Right hindlimb (tissue), 1 donor: ENCODE measurements around the gene GRIN1.

ENCODE experiments used
- DNase-seq: peaks from one replicate; pipeline ENCODE4 v3.0.0-alpha.2; 2018

The GRIN1 gene

DNA sequence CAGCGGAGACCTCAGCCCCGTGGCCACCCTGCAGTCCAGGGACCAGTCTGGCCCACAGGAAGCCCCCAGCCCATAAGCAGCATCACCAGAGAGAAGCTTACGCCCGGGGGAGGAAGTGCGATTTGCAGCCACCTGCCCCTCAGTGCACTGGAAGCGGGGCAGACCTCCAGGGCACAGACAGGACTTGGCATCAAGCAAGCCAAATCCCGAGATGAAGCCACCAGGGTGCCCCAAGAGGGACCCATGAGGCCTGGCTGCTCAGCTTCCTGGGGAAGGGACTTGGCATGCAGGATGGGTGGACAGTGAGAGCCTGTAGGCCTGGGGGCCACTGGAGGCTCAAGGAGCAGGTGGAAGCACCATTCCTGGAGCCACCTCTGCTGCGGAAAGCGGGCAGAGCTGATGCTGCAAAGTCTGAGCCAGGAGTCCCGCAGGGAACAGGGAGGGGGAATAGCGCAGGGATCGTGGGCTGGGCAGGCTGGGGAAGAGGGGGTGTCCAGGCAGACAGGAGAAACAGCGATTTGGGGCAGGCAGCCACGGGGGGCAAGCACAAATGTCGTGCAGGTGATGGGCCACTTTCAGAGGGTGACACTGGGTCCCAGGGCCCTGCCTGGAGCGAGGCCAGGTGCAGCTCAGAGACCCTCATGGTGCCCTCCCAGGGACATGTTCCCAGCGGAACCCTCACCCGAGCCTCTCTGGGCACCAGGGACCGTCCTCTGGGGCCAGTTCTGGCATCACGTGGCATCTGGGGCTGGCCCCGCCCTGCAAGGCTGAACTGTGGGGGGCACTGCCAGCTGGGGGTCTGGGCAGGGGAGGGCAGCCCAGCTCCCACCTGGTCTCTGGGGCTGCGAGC is 27.7 kb downstream of the GRIN1 start:
- no peak for DNase-seq

DNA sequence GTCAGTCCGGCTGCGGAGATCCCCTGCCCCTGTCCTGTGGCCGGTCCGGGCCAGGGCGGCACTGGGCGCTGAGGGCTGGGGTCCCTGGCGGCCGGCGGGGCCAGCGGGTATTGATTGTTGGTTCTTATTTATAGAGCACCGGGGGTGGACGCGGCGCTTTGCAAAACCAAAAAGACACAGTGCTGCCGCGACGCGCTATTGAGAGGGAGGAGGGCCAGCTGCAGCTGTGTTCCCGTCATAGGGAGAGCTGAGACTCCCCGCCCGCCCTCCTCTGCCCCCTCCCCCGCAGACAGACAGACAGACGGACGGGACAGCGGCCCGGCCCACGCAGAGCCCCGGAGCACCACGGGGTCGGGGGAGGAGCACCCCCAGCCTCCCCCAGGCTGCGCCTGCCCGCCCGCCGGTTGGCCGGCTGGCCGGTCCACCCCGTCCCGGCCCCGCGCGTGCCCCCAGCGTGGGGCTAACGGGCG is 28.4 kb downstream of the GRIN1 start:
- DNase-seq = no peak

- no peak for DNase-seq
Measured at GRCh38 chr9:137167747-137168572, 29.0 kb downstream of the GRIN1 start.

GRCh38 chr9:137168573-137168903 is 29.6 kb downstream of the GRIN1 start:
- no peak for DNase-seq

GRCh38 chr9:137168904-137169856 is 30.2 kb downstream of the GRIN1 start:
- no peak for DNase-seq

- DNase-seq = no peak
Measured at GRCh38 chr9:137169896-137170358, 31.0 kb downstream of the GRIN1 start, which contains the start of gene LRRC26. TSS of gene LRRC26 (minus strand) at chr9:137170051. CDS start at chr9:137169943, 108 bp downstream.

DNA sequence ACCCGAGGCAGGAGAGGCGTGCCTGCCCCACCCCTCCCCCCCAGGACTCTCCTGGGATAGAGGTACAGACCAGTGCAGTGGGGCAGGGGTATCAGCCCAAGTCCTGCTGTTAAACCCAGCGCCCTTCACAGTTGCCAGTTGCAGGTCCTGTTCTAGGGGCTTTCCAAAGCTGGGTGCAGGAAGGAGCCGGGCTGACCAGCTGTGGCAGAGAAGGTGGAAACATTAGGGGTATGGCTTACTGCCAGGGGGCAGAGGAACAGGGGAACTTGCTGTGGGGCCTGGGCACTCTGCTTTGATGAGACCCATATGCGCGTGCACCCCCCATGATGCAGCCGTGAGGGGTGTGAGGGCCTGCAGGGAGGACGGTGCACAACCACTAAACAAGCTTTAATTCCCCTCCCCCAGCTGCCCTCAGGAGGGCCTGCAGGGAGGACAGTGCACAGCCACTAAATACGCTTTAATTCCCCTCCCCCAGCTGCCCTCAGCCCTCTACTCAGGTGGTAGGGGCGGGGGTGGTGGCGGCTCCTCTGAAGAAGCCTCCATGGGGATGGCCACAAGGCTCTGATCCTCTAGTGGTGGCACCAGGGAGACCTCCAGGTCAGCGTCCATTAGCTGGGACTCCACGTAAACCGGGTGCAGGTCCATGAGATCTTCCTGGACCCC is 31.7 kb downstream of the GRIN1 start:
- DNase-seq = no peak

- no peak for DNase-seq
Measured at GRCh38 chr9:137171149-137171900, 32.4 kb downstream of the GRIN1 start.

DNA sequence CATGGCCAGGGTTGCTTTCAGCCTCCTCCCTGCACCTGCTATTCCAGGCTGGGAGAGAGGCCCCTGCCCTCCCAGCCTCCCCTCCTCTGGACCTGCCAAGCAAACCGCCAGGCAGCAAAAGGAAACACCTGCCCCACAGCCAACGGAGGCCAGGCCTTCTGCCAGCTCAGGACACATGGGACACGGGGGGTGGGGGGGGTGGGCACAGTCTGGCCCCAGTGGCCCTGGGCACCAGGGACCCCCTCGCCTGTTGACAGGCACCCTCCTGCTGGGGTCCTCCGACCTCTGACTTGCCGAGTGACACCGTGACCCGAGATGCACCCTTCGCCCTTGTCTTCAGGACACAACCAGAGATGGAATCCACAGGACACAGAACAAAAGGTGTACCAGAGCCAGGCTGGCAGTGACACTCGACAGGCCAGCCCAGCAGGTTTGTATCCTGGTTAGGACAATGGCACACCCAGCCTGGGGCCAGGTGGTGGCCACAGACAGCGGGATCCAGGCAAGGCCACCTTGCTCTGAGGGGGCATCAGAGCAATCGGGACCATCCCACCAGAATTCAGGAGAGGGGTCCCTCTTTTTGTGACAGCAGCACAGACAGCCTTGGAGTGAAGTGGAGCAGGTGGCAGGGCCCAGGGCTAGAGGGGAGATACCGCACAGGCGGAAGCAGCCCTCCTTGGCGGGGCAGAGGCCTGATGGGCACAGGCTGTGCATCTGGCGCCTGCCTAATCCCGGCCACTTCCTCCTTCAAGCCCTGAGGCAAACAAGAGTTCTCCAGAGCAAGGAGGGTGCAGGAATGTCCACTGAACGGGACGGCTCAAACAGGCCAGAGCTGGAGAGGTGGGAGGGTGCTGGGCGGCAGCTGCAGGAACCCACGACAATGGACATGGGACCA is 34.2 kb downstream of the GRIN1 start:
- DNase-seq = no peak

GRCh38 chr9:137173796-137174664 is 35.1 kb downstream of the GRIN1 start:
- DNase-seq = no peak

GRCh38 chr9:137174722-137175293 is 35.9 kb downstream of the GRIN1 start:
- no peak for DNase-seq

DNA sequence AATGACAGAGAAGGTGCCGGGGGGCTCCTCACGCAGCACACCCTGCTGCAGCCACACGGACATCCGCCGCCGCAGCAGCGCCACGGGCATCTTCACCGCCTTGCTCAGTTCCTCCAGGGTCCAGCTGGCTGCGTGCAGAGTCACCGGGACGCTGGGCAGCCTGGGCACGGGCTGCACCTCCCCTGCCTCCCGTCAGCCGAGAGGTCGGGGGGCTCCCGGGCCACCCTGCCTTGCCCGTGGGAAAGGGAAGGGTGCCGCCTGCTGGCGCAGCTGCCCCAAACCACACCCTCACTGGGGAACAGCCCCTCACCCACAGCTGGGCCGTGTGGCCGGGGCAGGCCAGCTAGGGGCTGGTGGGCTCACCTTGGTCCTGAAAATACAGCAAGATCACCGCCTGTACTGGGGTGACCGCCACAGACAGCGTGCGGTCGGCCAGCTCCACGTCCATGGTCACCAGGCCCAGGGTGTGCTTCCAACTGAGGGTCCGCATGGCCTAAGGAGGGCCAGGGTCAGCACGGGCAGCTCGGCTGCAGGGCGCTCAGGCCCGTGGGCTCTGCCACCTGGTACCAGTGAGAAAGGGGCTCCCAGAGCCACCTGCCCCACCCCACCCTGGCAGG is 36.5 kb downstream of the GRIN1 start:
- no peak for DNase-seq

GRCh38 chr9:137176302-137177182 is 37.6 kb downstream of the GRIN1 start:
- DNase-seq = no peak

- DNase-seq = no peak
Measured at GRCh38 chr9:137178201-137178938, 39.4 kb downstream of the GRIN1 start.

GRCh38 chr9:137178939-137179630 is 40.1 kb downstream of the GRIN1 start:
- no peak for DNase-seq

- DNase-seq = no peak
Measured at GRCh38 chr9:137179761-137180160, 40.8 kb downstream of the GRIN1 start.
